GM12874 (cell line): ENCODE data around the gene SKAP2.

ENCODE experiments used
- CTCF ChIP-seq: IDR thresholded peaks from 2 replicates; pipeline ENCODE4 v1.5.1; 2011; ENCODE audit warnings: low read depth, mild to moderate bottlenecking, control low read depth, low read length, moderate library complexity; ENCODE audit not compliant: insufficient read depth

SKAP2 gene

DNA sequence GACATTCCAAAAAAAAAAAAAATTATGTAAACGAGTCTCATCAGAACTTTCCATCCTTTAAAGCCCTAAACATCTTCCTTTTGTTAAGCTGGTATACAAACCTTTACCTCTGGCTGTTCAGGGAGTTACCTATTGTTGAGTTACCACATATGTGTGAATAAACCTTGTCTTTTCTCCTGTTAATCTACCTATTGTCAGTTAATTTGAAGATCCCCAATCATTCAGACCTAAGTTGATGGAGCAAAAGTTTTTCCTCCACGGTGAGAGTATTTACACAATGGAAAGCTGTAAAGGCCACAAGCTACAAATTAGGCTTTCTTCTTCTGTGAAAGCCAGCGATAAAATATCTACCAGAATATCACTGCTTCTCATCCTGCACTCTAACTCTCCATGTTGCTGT lies 80.3 kb downstream of the SKAP2 start:
- no peak for TF ChIP-seq CTCF

- TF ChIP-seq CTCF = no peak
Measured at GRCh38 chr7:26782501-26782900, 81.9 kb downstream of the SKAP2 start.

GRCh38 chr7:26779978-26780595 lies 84.3 kb downstream of the SKAP2 start:
- TF ChIP-seq CTCF = no peak

DNA sequence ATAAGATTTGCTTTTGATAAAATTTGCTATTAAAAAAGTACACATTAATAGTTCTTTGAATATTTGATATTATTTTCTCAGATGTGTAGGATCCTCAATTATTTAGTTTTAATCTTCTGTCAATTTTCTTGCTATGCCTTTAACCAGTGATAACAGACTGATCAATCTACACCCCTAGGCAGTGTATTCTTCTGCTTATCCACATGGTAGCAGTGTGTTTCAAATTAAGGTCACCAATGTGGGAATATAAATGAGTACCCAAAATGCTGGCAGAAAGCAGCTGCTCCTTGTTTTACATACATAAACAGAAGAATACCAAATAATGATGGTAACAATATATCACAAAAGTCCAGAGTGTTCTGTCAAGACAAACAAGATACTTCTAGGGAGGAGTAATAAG lies 87.0 kb downstream of the SKAP2 start:
- no peak for TF ChIP-seq CTCF

DNA sequence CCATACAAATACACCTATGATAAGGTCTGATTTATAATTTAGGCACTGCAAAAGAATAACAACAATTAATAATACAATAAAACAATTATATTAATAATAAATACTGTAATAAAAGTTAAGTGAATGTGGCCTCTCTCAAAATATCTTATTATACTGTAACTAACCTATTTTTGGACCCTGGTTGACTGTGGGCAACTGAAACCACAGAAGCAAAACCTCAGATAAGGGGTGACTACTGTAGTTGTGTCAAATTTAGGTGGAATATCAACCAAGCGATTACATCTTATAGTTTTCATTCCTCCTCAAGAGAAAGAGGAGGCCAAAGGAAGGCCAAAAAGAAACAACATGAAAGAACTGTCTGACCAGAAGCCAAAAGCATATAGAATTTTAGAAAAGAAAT lies 103.9 kb downstream of the SKAP2 start:
- no peak for TF ChIP-seq CTCF

DNA sequence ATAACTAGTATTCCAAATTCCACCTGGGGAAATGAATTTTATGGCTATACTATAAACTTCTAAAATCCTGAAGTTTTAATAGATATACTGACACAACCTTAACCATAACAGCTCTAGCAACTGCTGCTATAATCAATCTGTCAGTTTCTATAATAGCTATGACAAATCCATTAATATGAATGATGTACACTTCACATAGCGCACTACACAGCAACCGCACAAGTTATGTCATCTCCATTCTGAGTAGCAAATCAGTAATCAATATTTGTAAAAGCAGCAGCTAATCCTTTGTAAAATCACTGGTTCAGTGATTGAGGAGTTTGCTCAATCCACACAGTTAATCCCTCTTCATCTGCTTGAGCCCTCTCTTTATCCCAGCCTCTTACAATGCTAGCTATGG lies 105.3 kb downstream of the SKAP2 start:
- TF ChIP-seq CTCF = no peak

DNA sequence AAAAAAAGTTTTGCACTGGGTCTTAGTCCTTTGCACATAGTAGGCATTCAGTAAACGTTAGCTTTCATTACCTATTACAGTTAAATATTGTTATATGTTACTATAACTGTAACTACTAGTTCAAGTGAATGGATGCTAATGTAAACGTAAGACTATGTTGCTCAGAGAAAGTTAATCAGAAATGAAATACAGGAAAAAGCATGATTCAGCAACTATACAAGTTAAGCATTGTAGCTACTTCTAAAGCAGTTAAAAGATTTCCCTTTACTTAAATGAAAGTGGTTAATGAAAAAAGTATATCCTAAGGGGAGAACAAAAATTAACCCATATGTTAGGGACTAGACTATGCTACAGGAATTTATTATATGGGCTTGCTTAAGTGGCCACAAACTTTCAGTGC lies 121.2 kb downstream of the SKAP2 start:
- TF ChIP-seq CTCF = no peak
